GM12878 (cell line): Measurements from ENCODE around the gene IL6R. TPM values are rescaled to one million over a fixed set of nuclear protein-coding genes. Genes with fewer than 3 reads are reported as not detected.

ENCODE experiments used
- HDGF ChIP-seq: fragments of 450-650 bp; IDR thresholded peaks from 2 replicates; pipeline ENCODE4 v1.6.1; 2016; ENCODE audit warnings: antibody characterized with exemption
- MEF2A ChIP-seq: IDR thresholded peaks from 2 replicates; pipeline ENCODE4 v1.6.1; 2011; ENCODE audit warnings: low read depth, mild to moderate bottlenecking, low read length, moderate library complexity; ENCODE audit not compliant: insufficient read depth
- NR2C1 ChIP-seq: fragments of 450-650 bp; IDR thresholded peaks from 2 replicates; pipeline ENCODE4 v1.6.1; 2017; ENCODE audit warnings: antibody characterized with exemption, mild to moderate bottlenecking, moderate library complexity
- RBBP5 ChIP-seq: fragments of 200-600 bp; sonication (generic); conservative IDR thresholded peaks from 2 replicates; pipeline ENCODE4 v1.6.1; 2016
- RFX5 ChIP-seq: IDR thresholded peaks from 2 replicates; pipeline ENCODE4 v1.6.1; 2011; ENCODE audit warnings: low read depth, low read length, improper control_type of control experiment
- RUNX3 ChIP-seq: IDR thresholded peaks from 2 replicates; pipeline ENCODE4 v1.6.1; 2012; ENCODE audit warnings: low read length, inconsistent platforms
- SREBF2 ChIP-seq: IDR thresholded peaks from 2 replicates; pipeline ENCODE4 v1.6.1; 2012; ENCODE audit warnings: mild to moderate bottlenecking, low read length
- SUPT20H ChIP-seq: IDR thresholded peaks from 2 replicates; pipeline ENCODE4 v1.6.1; 2011; ENCODE audit warnings: low read depth, mild to moderate bottlenecking, low read length, moderate library complexity, borderline replicate concordance; ENCODE audit not compliant: control insufficient read depth
- ZNF217 ChIP-seq: fragments of 450-650 bp; IDR thresholded peaks from 2 replicates; pipeline ENCODE4 v1.6.1; 2017; ENCODE audit warnings: antibody characterized with exemption, mild to moderate bottlenecking
- ZSCAN29 ChIP-seq: fragments of 450-650 bp; IDR thresholded peaks from 2 replicates; pipeline ENCODE4 v1.6.1; 2017; ENCODE audit warnings: mild to moderate bottlenecking, moderate library complexity
- polyA plus RNA-seq, 11 experiments: library from polyadenylated mRNA; depleted of rRNA in 4 of 11; unstranded in 6 of 11; stranded (reverse) in 5 of 11; fragments of >200 nt; fragmentation: Nextera tagmentation in 4 of 11; fragmentation: Illumina TruSeq in 1 of 11; extraction: Ambion mirVana in 4 of 11; extraction: Trizol in 1 of 11; gene quantifications; 1 replicate in 1 of 11; 2 replicates in 10 of 11; pipeline versions ENCODE4 v1.2.1 to v1.2.3, GENCODE V29; 2011 to 2016; ENCODE audit warnings: inconsistent platforms in 2 of 11, missing spikeins in 2 of 11, low read depth in 1 of 11
- total RNA-seq, 4 experiments: library from RNA; depleted of rRNA in 3 of 4; stranded (reverse); fragments of >200 nt in 3 of 4; fragmentation: Illumina TruSeq in 1 of 4; extraction: Trizol in 1 of 4; gene quantifications; 2 replicates each; pipeline versions ENCODE4 v1.2.1 to v1.2.3, GENCODE V29; 2013 to 2021
- TF ChIP-seq, protein P1 (sequence below): fragments of 450-650 bp; IDR thresholded peaks from 2 replicates; pipeline ENCODE4 v1.6.1; 2017; ENCODE audit warnings: mild to moderate bottlenecking, moderate library complexity
- TF ChIP-seq, protein P2 (sequence below): fragments of 450-650 bp; IDR thresholded peaks from 2 replicates; pipeline ENCODE4 v1.6.1; 2018; ENCODE audit warnings: mild to moderate bottlenecking, low read depth, moderate library complexity; ENCODE audit not compliant: partially characterized antibody

IL6R gene
- total and polyA plus RNA-seq, 10 of the 15 experiments (the other 5 are each of a cell fraction or from before 2014, with no cell fraction given) = 1.9 to 43.4 (median 17.5) TPM

DNA sequence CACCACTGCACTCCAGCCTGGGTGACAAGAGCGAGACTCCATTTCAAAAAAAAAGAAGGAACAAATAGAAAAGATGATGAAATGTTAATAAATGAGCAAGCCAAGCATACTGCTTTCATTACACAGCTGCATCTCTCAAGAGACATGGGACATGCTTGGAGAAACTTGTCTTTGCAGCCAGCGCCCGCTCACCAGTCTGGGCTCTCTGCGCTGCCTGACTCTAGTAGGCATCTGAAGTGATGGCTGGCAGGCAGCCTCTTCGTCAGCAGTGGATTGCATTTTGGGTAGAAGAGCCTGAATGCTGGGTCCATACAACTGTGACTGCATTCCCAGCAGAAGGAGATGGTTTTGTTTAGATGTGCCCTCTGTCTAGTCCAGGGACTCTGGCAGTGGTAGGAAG, 48.0 kb downstream of the IL6R start (continued):
- TF ChIP-seq, protein P1, sequence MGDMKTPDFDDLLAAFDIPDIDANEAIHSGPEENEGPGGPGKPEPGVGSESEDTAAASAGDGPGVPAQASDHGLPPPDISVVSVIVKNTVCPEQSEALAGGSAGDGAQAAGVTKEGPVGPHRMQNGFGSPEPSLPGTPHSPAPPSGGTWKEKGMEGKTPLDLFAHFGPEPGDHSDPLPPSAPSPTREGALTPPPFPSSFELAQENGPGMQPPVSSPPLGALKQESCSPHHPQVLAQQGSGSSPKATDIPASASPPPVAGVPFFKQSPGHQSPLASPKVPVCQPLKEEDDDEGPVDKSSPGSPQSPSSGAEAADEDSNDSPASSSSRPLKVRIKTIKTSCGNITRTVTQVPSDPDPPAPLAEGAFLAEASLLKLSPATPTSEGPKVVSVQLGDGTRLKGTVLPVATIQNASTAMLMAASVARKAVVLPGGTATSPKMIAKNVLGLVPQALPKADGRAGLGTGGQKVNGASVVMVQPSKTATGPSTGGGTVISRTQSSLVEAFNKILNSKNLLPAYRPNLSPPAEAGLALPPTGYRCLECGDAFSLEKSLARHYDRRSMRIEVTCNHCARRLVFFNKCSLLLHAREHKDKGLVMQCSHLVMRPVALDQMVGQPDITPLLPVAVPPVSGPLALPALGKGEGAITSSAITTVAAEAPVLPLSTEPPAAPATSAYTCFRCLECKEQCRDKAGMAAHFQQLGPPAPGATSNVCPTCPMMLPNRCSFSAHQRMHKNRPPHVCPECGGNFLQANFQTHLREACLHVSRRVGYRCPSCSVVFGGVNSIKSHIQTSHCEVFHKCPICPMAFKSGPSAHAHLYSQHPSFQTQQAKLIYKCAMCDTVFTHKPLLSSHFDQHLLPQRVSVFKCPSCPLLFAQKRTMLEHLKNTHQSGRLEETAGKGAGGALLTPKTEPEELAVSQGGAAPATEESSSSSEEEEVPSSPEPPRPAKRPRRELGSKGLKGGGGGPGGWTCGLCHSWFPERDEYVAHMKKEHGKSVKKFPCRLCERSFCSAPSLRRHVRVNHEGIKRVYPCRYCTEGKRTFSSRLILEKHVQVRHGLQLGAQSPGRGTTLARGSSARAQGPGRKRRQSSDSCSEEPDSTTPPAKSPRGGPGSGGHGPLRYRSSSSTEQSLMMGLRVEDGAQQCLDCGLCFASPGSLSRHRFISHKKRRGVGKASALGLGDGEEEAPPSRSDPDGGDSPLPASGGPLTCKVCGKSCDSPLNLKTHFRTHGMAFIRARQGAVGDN = no peak
- TF ChIP-seq HDGF (no peak), NR2C1 (no peak), ZNF217 (no peak), MEF2A (no peak), SUPT20H (no peak), SREBF2 (no peak), ZSCAN29 (no peak), RUNX3 (no peak), RFX5 (no peak), RBBP5 (no peak)
- TF ChIP-seq, protein P2, sequence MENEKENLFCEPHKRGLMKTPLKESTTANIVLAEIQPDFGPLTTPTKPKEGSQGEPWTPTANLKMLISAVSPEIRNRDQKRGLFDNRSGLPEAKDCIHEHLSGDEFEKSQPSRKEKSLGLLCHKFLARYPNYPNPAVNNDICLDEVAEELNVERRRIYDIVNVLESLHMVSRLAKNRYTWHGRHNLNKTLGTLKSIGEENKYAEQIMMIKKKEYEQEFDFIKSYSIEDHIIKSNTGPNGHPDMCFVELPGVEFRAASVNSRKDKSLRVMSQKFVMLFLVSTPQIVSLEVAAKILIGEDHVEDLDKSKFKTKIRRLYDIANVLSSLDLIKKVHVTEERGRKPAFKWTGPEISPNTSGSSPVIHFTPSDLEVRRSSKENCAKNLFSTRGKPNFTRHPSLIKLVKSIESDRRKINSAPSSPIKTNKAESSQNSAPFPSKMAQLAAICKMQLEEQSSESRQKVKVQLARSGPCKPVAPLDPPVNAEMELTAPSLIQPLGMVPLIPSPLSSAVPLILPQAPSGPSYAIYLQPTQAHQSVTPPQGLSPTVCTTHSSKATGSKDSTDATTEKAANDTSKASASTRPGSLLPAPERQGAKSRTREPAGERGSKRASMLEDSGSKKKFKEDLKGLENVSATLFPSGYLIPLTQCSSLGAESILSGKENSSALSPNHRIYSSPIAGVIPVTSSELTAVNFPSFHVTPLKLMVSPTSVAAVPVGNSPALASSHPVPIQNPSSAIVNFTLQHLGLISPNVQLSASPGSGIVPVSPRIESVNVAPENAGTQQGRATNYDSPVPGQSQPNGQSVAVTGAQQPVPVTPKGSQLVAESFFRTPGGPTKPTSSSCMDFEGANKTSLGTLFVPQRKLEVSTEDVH = no peak
